GM13977 (cell line): ENCODE measurements around the gene PCDHA3.
A peak's percentile ranks its signal among the peaks of the same experiment; 100 is the strongest.
"Not testable (repeated sequence)": the region's sequence is repeated elsewhere in the genome, so short reads cannot be mapped to it uniquely, and the experiment has no call there.

ENCODE experiments used
- DNase-seq: peaks from one replicate; pipeline ENCODE4 v3.0.0; 2012; ENCODE audit warnings: low spot score
- CTCF ChIP-seq: IDR thresholded peaks from 2 replicates; pipeline ENCODE4 v1.5.1; 2012; ENCODE audit warnings: mild to moderate bottlenecking, control low read depth; ENCODE audit not compliant: insufficient read depth; ENCODE audit errors: extremely low read depth, missing control alignments
- in situ Hi-C: fragments of 300-500 bp; cut with MboI; formaldehyde crosslinking; loops from one replicate; pipeline ENCODE4 v1.12.0; 2022; ENCODE audit warnings: low sequenced_read_pairs, low pct_unique_long_range_greater_than_20kb, mixed read lengths, inconsistent platforms; ENCODE audit not compliant: unreplicated experiment

PCDHA3 gene

DNA sequence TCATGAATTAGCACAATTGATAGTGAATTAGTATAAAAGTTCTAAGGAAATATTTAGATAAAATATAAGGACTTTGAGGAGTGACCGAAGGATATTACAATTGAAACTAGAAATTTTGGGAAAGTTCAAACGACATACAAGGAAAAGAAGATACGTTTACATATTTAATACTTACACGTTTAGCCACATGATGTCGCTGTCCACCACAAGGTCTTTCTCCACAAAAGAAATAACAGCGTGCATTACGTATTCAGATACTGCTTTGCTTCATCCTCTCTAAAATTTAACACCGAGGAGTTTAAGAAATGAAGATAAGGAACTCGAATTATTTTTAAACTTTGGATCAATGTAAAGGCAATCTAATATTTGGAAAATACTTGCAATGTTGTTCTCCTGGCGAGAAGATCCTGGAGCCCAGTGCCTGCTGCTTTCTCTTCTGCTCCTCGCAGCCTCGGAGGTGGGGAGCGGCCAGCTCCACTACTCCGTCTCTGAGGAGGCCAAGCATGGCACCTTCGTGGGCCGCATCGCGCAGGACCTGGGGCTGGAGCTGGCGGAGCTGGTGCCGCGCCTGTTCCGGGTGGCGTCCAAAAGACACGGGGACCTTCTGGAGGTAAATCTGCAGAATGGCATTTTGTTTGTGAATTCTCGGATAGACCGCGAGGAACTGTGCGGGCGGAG, at the start of gene PCDHA3:
Gene PCDHA3 (plus strand): TSS at position 242 of the 678 bp plus-strand sequence.
- in situ Hi-C loops, result no loop called here
- DNase-seq, result no peak
- no peak for TF ChIP-seq CTCF

GRCh38 chr5:140753561-140753960, 47.3 kb upstream of the PCDHA3 start:
- in situ Hi-C loops, result no loop called here
- DNase-seq, result no peak
- no peak for TF ChIP-seq CTCF

DNA sequence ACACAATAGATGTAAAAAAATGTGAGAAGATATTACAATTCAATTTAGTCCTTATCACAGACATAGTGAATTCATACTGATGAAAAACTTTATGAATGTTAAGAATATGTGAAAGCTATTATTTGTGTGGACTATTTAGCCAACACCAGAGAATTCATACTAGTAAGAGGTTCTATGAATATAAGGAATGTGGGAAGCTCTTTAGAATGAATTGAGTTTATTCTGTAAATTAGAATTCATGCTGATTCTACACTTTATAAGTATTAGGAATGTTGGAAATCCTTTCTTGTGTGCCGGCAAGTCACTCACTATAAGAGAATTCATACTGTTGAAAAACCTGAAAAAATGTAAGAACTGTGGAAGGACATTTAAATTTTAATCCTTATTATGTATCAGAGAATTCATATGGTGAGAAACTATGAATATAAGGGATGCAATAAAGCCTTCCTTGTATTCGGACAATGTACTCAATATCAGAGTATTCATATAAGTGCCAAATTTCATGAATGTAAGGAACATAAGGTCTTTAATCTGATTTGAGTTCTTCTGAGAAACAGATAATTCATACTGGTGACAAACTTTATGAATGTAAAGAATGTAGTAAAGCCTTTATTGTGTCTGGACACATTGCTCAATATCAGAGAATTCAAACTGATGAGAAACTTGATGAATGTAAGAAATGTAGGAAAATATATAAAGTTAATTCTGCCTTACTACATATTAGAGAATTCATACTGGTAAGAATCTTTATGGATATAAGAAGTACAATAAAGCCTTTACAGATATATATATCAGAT, 36.5 kb upstream of the PCDHA3 start:
- in situ Hi-C loops, result no loop called here
- no peak for DNase-seq
- TF ChIP-seq CTCF, result no peak

GRCh38 chr5:140767444-140767843, 33.4 kb upstream of the PCDHA3 start:
- DNase-seq, result no peak
- in situ Hi-C loops, result no loop called here
- no peak for TF ChIP-seq CTCF

DNA sequence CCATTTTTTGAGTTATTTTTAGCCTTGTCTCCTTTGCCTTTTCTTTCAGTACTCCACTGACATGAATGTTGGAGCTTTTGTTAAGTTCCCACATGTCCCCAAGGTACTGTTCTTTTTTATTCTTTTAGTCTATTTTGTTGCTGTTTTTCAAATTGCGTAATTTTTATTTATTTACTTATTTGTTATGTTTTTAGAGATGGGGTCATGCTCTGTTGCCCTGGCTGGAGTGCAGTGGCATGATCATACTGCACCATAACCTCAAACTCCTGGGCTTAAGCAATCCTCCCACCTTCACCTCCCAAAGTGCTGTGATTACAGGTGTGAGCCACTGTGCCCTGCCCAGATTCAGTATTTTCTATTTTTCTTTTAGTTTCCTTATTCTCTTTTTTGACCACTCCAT, 20.3 kb upstream of the PCDHA3 start:
- no peak for TF ChIP-seq CTCF
- no peak for DNase-seq
- in situ Hi-C loops, result no loop called here

- in situ Hi-C loops, result no loop called here
- no peak for DNase-seq
Measured at GRCh38 chr5:140785905-140786686, 14.8 kb upstream of the PCDHA3 start, which contains the start of gene PCDHA1. Gene PCDHA1 (plus strand): TSS chr5:140786140.

DNA sequence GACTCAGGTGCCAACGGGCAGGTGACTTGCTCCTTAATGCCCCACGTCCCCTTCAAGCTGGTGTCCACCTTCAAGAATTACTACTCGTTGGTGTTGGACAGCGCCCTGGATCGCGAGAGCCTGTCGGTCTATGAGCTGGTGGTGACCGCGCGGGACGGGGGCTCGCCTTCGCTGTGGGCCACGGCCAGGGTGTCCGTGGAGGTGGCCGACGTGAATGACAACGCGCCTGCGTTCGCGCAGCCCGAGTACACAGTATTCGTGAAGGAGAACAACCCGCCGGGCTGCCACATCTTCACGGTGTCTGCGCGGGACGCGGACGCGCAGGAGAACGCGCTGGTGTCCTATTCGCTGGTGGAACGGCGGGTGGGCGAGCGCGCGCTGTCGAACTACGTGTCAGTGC, 13.4 kb upstream of the PCDHA3 start:
- DNase-seq, in situ Hi-C loops: not testable (repeated sequence)

More at GRCh38 chr5:140785905-140786686, 14.8 kb upstream of the PCDHA3 start, which contains the start of gene PCDHA1:
- peak; percentile 20 for TF ChIP-seq CTCF

- DNase-seq, in situ Hi-C loops: not testable (repeated sequence)
Measured at GRCh38 chr5:140787849-140788504, 12.9 kb upstream of the PCDHA3 start.
